Brain microvascular endothelial cell (primary cell): ENCODE data around the gene VPS37C.
"Not testable (repeated sequence)": the region's sequence is repeated elsewhere in the genome, so short reads cannot be mapped to it uniquely, and the experiment has no call there.

Experiments
- DNase-seq: peaks from one replicate; pipeline ENCODE4 v3.0.0-alpha.2; 2020
- H3K27ac ChIP-seq: fragments of 250-450 bp; sonication (Bioruptor Pico); 2 replicates; pipeline ENCODE4 v1.5.1; 2020; ENCODE audit warnings: mild to moderate bottlenecking, moderate library complexity
- H3K27me3 ChIP-seq: fragments of 250-450 bp; sonication (Bioruptor Pico); replicated peaks from 2 replicates; pipeline ENCODE4 v1.5.1; 2020; ENCODE audit warnings: mild to moderate bottlenecking
- H3K36me3 ChIP-seq: fragments of 250-450 bp; sonication (Bioruptor Pico); replicated peaks from 2 replicates; pipeline ENCODE4 v1.5.1; 2020; ENCODE audit warnings: mild to moderate bottlenecking
- H3K4me3 ChIP-seq: 2 replicates; pipeline ENCODE4 v1.5.1; 2011; ENCODE audit warnings: low read depth, mild to moderate bottlenecking, control low read depth, low read length, moderate library complexity
- CTCF ChIP-seq: IDR thresholded peaks from 2 replicates; pipeline ENCODE4 v1.5.1; 2011; ENCODE audit warnings: low read depth, mild to moderate bottlenecking, moderate library complexity, low read length, control low read depth, inconsistent platforms; ENCODE audit errors: missing control alignments
- in situ Hi-C: cut with HindIII; loops from 2 replicates; pipeline ENCODE4 v1.10.0; 2017; ENCODE audit warnings: low sequenced_read_pairs, low pct_ligation_motif_present

VPS37C gene

GRCh38 chr11:61171907-61172306, 10.7 kb upstream of the VPS37C start:
- no peak for DNase-seq
- Histone ChIP-seq H3K27ac (no peak overlapping the region), H3K27me3 (peaks cover 13% of the 10 kb centered on the region), H3K36me3 (no peaks in the 10 kb centered on the region), H3K4me3 (no peak overlapping the region)
- TF ChIP-seq CTCF: no peak
- in situ Hi-C loops: no loop called here

GRCh38 chr11:61170566-61170965, 9.3 kb upstream of the VPS37C start:
- TF ChIP-seq CTCF: no peak
- Histone ChIP-seq H3K27ac (no peak overlapping the region), H3K36me3 (no peaks in the 10 kb centered on the region), H3K27me3 (peaks cover 13% of the 10 kb centered on the region), H3K4me3 (no peak overlapping the region)
- no peak for DNase-seq
- in situ Hi-C loops: no loop called here

GRCh38 chr11:61168800-61169199, 7.6 kb upstream of the VPS37C start:
- no peaks in the 10 kb centered on the region for H3K36me3 ChIP-seq
- no peak for TF ChIP-seq CTCF

GRCh38 chr11:61168042-61168688, 6.9 kb upstream of the VPS37C start:
- no peak for TF ChIP-seq CTCF
- DNase-seq: no peak
- no peaks in the 10 kb centered on the region for H3K36me3 ChIP-seq
- H3K27ac ChIP-seq: no peak overlapping the region
- H3K4me3 ChIP-seq: no peak overlapping the region
- in situ Hi-C loops: no loop called here
- H3K27me3 ChIP-seq: no peaks in the 10 kb centered on the region

More at GRCh38 chr11:61168800-61169199, 7.6 kb upstream of the VPS37C start:
- no peak for DNase-seq
- in situ Hi-C loops: no loop called here
- Histone ChIP-seq H3K27me3 (peaks cover 2% of the 10 kb centered on the region), H3K27ac (no peak overlapping the region), H3K4me3 (no peak overlapping the region)

- DNase-seq, H3K4me3 ChIP-seq, H3K36me3 ChIP-seq, H3K27ac ChIP-seq, in situ Hi-C loops, H3K27me3 ChIP-seq: not testable (repeated sequence)
Observed at GRCh38 chr11:61166331-61166730, 5.1 kb upstream of the VPS37C start.

GRCh38 chr11:61165785-61166184, 4.6 kb upstream of the VPS37C start:
- DNase-seq, H3K27ac ChIP-seq, H3K27me3 ChIP-seq, H3K4me3 ChIP-seq, in situ Hi-C loops, H3K36me3 ChIP-seq: not testable (repeated sequence)
